Fibroblast of skin of scalp (primary cell): ENCODE results near the gene CHMP4B. TPM values are rescaled to one million over a fixed set of nuclear protein-coding genes. Genes with fewer than 3 reads are reported as not detected.

Source experiments
- DNase-seq: peaks from one replicate; pipeline ENCODE4 v3.0.0-alpha.2; 2013
- polyA plus RNA-seq, 2 experiments: library from polyadenylated mRNA; unstranded; fragments of 120-200 nt; gene quantifications; one replicate each; pipeline ENCODE4 v1.2.1, GENCODE V29; 2013; ENCODE audit not compliant: insufficient read length in 2 of 2

Gene CHMP4B, protein sequence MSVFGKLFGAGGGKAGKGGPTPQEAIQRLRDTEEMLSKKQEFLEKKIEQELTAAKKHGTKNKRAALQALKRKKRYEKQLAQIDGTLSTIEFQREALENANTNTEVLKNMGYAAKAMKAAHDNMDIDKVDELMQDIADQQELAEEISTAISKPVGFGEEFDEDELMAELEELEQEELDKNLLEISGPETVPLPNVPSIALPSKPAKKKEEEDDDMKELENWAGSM
- polyA plus RNA-seq (2013, experiment 1 of 2; ENCODE audit: insufficient read length): 94.0 TPM
- 96.1 TPM for polyA plus RNA-seq (2013, experiment 2 of 2; ENCODE audit: insufficient read length)

DNA sequence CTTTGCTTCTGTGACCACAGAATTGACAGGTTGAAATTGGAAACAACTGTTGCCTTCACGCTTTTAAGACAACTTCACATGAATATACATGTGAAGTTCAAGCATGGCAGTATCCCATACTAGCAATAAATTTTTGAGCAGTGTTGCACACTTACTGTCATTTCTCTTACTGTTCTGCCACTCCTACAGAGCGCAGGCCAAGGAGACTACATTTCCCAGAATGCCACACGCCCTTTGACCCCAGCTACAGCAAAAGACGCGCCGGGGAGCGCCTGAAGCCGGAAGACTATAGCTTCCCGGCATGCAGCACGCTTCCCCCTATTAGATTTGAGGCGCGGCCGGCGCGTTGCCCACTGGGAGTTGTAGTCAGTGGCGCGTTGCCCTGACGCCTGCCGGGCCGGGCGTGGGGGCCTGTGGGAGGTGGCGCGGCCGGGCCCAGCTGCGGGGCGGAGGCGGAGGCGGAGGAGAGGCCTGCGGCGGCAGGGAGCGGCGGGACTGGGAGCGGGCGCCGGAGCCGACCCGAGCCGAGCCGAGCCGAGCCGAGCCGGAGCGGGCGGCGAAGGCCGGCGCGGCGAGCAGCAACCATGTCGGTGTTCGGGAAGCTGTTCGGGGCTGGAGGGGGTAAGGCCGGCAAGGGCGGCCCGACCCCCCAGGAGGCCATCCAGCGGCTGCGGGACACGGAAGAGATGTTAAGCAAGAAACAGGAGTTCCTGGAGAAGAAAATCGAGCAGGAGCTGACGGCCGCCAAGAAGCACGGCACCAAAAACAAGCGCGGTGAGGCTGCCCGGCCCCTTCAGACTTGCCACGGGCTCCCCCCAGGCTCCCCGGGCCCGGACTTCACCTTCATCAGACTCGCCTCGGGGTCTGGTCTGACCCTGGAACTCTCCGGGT, at the start of gene CHMP4B:
TSS of gene CHMP4B (plus strand) at position 464 of the 891 bp plus-strand sequence. CDS start at position 585, 121 bp downstream.
- DNase-seq: peak; percentile 99

DNA sequence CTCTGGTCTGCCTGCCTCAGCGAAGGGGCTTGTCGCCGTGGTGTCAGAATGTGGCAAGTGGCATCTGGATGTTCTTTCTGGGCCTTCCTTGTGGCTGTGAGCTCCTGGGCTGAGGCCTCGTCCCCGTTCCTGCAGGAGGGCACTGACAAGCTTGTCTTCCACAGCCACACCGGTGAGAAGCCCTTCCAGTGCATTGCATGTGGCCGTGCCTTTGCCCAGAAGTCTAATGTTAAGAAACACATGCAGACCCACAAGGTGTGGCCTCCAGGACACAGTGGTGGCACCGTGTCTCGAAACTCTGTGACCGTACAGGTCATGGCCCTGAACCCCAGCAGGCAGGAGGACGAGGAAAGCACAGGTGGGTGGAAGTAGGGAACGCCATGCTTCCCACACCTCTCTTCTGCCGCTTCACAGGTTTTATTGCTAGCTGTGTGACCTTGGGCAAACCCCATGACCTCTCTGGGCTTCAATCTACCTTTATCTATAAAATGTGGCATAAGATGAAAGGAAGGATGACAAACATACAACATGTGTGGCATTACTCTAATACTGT, 49.4 kb upstream of the CHMP4B start:
- DNase-seq: no peak

DNA sequence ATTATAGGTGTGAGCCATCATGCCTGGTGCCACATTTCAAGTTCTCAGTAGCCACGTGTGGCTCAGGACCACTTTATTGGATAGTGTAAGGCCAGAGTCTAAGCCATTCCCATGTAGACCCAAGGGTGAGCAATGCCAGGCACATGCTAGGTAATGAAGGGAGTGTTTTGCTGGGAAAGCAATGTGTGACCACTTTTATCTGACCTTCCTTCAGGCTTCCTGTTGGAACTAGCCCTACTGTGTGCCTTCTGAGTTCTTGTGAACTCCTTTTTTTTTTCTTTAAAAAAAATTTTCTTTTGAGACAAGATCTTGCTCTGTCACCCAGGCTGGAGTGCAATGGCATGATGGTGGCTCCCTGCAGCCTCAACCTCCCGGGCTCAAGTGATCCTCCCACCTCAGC, 46.0 kb upstream of the CHMP4B start:
- DNase-seq: no peak

DNA sequence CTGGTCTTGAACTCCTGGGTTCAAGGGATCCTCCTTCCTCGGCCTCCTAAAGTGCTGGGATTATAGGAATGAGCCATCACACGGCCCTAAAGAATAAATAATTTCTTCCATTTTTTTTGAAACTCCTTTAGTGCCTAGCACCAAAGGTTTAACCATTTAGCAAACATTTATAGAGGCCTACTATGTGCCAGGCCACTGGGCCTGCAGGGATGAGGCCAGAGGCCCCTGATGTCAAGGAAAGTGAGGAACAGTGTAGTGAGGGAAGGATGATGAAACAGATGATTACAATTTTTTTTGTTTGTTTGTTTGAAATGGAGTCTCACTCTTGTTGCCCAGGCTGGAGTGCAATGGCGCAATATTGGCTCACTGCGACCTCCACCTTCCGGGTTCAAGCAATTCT, 45.6 kb upstream of the CHMP4B start:
- no peak for DNase-seq

DNA sequence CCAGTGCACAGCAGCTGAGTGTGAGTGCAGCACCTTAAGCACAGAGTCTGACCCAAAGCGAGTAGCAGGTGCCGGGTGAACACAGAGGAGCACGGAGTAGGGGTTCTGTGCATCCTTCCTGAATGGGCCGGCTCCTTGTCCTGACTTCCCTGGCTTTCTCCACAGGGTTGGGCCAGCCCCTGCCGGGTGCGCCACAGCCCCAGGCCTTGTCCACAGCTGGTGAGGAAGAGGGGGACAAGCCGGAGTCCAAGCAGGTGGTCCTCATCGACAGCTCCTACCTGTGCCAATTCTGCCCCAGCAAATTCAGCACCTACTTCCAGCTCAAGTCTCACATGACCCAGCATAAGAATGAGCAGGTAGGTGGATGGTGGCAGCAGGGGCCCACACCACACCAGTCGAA, 44.5 kb upstream of the CHMP4B start:
- no peak for DNase-seq

DNA sequence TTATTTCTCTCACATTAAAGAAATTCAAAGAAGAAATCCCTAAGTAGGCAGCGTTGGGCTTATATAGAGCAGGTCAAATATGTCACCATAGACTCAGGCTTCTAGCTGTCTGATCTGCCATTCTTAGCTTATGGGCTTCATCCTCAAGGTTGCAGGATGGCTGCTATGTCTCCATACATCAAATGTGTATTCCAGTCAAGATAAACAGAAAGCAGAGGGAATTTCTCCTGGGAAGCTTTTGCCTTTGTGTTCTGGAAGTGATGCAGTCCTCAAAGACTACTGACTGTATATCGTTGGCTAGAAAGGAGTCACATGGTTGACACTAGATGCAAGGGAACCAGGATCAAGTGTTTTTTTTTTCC, 43.4 kb upstream of the CHMP4B start:
- DNase-seq: no peak

DNA sequence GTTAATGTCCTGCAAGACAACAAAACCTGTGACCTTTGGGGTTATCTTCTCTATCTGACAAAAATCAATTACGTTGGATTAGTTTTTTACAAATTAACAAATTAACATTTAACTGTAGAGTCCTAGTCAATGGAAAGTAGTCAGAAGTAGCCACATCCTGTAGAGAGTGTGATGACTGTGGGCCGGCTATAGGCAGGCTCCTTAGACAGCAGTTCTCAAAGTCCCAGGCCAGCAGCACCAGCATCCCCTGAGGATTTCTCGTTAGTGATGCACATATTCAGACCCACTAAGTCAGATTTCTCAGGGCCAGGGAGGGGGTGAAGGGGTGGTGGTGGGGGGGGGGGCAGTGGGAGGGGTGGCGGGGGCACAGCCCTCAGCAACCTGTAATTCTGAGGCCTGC, 42.1 kb upstream of the CHMP4B start:
- no peak for DNase-seq

DNA sequence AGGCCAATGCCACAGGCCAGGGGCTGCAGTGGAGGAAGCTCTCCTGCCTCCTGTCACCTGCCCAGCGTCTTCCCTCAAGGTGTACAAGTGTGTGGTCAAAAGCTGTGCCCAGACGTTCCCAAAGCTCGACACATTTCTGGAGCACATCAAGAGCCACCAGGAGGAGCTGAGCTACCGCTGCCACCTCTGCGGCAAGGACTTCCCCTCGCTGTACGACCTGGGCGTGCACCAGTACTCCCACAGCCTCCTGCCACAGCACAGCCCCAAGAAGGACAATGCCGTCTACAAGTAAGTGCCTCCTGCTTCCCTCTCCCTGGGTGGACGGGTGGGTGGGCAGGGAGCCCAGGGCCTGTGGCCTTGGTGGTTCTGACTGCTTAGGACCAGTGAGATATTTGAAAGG, 41.1 kb upstream of the CHMP4B start:
- DNase-seq: no peak

DNA sequence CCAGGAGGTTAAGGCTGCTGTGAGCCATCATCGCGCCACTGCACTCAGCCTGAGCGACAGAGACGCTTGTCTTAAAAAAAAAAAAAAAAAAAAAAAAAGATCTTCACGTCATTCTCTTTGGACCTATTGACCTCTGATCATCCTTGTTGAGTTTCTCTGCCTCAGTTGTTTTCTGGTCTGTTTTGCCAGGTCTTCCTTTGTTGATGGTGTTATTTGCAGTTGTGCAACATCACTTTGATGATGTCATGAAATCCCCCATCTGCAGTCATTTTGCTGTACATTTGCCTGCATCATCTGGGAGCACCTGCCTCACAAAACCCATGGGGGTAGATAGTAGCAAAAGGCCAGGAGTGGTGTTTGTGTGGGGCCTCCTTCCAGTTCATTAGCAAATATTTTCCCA, 39.2 kb upstream of the CHMP4B start:
- no peak for DNase-seq

DNA sequence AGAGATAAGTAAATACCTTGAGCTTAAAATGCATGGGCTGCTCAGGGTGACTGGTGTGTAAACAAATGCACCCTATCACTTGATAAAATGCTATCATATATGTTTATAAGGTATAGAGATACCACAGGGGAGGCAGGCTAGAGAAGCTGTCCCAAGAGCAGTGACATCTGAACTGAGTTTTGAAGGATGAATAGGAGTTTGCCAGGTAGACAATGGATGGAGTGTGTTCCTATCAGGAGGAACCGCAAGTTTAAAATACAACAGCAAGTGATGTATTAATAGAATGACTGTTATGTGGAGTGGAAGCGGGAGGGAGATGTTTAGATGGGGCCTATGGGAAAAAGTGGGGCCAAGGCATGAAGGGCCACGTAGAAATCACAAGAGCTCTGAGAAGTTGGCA, 38.7 kb upstream of the CHMP4B start:
- DNase-seq: no peak

DNA sequence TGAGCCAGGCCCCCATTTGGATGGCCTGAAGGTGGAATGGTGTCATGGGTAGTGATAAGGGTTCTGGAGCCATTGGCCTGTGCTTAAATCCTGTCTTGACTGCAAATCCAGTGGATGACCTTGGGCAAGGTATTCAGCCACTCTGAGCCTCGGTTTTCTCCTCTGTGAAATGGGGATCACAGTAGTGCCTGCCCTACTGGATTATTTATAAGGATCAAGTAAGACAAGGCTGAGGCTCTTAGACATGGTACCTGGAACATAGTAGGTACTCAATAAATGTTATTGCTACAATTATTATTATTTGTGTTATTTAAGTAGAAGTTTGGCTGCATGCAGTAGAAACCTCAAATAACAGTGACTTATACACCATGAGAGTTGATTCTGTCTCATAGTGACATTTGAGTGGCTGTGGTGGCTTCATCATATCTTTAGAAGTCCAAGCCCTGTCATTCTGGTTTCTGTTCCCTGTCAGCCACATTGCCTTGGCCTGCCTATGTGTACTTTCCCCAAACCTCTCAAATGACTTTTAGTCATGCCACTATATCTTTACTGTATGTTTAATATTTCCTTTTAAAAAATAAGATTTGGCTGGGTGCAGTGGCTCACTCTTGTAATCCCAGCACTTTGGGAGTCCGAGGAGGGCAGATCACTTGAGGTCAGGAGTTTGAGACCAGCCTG, 37.6 kb upstream of the CHMP4B start:
- no peak for DNase-seq

DNA sequence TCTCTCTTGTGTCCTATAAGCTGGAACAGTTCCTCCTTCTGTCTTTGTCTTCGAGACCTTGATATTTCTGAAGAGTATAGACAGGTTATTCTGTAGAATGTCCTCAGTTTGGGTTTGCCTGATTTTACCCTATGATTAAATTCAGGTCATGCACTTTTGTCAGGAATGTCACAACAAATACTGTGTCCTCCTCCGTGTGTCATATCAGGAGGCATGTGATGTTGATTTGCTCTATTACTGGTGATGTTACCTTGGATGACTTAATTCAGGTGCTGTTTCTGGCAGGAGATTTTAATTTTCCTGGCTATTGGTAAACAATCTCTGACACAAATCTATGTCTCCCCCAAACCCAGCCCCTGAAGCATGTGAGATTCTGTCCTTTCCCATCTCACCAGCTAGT, 33.3 kb upstream of the CHMP4B start:
- no peak for DNase-seq

DNA sequence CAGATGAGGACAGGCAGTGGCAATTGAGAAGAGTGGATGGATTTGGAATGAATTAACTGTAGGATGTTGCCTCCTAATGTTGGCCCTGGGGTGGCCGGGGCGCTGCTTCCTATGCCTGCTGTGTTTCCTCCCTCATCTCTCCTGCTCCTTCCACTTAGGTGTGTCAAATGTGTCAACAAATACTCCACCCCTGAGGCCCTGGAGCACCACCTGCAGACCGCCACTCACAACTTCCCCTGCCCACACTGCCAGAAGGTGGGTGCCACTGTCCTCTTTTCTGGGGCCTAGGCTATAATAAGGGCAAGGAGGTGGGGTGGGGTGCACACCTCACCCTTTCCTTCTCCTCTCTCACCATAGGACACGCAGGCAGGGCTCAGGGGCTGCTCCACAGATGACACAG, 30.0 kb upstream of the CHMP4B start:
- DNase-seq: no peak

DNA sequence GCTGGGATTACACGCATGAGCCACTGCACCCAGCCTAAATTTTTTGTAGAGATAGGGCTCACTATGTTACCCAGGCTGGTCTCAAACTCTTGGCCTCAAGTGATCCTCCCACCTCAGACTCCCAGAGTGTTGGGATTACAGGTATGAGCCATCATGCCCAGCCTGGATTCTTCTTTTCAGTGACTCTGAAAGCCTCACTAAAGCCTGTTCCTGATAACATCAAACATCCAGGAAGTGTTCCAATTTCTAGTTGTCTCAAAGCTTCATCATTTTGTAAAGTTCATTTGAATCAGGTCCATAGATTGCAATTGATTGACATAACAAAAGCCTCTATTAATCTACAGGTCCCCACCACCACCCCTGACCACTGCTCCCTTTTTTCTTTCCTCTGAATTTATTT, 29.2 kb upstream of the CHMP4B start:
- no peak for DNase-seq

DNA sequence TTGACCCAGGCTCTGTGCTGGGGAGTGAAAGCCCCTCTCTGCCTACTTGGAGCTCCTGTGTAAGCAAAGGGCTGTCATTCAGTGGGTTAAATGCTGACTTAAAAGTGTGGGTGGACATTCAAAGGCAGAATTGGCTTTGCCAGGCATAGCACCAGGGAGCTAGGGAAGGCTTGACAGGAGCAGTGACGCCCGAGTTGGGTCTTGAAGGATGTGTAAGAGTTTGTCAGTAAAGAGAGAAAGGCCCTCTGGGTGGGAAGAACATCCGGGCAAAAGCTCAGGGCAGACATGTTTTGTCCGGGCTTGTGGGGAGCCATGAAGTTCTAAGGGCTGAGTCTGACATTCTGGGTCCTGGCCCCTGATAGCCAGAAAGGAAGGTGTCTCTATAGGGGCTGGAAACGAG, 27.9 kb upstream of the CHMP4B start:
- no peak for DNase-seq

DNA sequence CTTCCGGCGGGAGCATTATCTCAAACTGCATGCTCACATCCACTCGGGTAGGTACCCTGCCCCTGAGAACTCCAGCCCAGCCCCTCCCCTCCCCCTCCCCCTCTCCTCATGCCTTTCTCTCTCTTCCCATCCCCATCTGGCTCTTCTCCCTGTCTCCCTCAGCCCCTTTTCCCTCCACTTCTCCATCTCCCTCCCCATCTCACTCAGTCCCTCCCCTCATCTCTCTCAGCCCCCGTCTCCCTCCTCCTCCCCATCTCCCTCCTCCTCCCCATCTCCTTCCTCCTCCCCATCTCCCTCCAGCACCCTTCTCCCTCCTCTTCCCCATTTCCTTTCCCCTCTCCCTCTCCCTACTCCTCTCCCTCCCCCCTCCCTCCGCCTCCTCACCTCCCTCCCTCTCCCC, 27.3 kb upstream of the CHMP4B start:
- no peak for DNase-seq

DNA sequence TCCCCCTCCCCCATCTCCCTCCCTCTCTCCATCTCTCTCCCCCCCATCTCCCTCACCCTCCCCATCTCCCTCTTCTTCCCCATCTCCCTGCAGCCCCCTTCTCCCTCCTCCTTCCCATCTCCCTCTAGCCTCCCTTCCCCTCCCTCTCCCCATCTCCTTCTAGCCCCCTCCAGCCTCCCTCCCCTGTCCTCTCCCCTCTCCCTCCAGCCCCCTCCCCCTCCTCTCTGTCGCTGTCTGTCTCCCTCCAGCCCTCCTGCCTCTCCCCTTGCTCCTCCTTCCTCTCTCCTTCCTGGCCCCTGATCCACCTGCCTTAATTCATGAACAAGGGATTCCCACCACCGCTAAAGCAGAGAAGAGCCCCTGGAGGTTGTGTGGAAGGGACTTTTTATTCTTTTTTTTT, 26.9 kb upstream of the CHMP4B start:
- DNase-seq: no peak

DNA sequence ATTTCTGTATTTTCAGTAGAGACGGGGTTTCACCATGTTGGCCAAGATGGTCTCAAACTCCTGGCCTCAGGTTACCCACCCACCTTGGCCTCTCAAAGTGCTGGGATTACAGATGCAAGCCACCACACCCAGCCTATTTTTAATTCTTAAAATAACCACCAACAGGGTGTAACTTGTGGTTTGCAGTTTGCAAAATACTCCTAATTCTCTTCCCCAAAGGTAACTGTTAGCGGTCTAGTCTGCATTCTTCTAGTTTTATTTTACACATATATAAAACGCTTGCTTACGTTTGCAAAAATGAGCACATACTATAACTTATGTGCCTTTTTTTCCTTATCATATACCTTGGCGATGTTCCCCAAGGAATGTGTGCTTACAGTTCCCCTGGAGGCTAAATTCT, 25.6 kb upstream of the CHMP4B start:
- DNase-seq: no peak

DNA sequence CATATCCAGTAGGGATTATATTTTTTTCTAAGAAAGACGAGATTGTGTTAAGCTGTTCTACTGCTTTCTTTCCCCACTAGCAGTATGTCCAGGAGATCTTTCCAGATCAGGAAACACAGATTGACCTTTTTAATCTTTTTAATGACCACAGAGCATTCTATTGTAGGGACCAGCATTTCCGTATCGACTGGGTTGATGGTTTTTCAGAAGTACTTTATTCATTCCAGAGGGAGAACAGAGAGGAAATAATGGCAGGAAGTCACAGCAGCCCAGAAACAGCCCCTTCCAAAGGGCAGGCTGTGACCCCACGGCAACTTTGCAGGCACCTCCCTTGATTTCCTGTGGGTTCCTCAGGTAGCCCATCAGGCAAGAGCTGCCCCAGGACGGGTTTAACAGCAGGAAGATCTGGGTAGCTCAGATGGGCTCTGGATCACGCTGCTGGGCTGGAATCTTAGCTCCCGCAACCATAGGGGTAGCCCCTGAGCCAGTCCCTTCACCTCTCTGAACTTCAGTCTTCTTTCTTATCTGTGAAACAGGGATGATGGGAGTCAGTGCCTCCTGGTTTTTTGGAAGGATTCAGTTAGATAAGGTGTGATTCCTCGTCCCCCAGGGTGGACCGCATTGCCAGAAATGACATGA, 23.8 kb upstream of the CHMP4B start:
- no peak for DNase-seq

DNA sequence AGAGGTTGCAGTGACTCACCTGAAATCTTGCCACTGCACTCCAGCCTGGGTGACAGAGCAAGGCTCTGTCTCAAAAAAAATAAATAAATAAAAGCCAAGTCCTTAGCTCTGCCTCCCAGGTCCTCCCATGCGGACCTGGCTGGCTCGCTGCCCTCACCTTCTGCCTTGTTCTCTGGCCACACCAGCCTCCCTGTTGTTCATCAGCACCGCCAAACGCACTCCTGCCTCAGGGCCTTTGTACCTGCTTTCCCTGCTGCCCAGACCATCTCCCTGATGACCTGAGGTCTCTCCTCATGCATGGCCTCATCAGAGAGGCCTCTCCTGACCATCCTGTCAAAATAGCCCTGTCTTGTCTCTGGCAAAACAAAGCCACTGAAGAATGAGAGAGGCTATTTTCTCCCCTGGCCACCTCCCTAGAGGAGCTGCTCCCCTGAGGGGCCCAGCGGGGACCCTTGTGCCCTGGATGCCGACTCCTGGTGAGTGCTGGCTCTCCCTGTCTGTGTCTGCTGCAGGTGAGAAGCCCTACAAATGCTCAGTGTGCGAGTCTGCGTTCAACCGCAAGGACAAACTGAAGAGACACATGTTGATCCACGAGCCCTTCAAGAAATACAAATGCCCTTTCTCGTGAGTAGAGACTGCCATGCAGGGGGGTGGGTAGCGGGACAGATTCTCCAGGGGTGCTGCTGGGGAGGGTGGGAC, 22.6 kb upstream of the CHMP4B start:
- no peak for DNase-seq

DNA sequence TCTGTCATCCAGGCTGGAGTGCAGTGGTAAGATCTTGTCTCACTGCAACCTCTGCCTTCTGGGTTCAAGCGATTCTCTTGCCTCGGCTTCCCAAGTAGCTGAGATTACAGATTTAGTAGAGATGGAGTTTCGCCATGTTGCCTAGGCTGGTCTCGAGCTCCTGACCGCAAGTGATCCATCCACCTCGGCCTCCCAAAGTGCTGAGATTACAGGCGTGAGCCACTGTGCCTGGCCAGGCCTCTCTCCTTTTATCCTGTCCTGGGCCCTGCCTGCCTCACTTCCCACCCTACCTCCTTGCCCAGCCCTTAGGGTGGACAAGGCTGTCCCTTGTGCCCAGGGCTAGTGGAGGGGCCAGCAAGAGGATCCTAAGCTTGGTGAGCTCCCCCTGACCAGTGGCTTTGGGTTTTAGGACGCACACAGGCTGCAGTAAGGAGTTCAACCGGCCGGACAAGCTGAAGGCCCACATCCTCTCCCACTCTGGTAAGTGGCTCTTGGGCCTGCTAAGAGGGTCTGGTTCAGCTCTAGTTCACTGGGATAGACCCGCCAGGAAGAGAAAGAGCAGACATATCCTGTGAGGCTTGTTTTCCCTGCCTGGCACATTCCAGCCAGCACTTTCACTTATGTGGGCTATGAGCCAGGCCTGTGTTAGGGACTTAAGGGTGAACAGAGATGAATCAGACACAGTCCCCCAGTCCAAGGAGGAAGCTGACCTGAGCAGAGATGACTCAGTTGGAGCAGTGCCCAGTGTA, 21.9 kb upstream of the CHMP4B start:
- peak; percentile 92 for DNase-seq

DNA sequence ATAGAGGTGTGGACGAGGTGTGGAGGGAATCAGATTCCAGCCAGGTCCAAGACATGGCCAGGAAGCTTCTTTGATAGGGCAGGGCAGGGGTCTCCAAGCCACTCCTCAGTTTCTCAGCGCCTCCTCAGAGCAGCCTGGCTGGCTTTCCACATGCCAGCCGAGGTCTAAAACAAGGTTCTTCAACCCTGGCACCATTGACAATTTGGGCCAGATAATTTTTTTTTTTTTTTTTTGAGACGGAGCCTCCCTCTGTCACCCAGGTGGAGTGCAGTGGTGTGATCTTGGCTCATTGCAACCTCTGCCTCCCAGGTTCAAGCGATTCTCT, 21.3 kb upstream of the CHMP4B start:
- no peak for DNase-seq
